H1 (cell line): ENCODE data around the gene TRIM39. TPM values are rescaled to one million over a fixed set of nuclear protein-coding genes. Genes with fewer than 3 reads are reported as not detected.
"Not testable (repeated sequence)": the region's sequence is repeated elsewhere in the genome, so short reads cannot be mapped to it uniquely, and the experiment has no call there.

Experiments used
- CTCF ChIA-PET: fragments of 300-600 bp; sonication (Branson Sonifier 250); formaldehyde crosslinking; loops from one replicate; lab custom pipeline; 2021; ENCODE audit not compliant: partially characterized antibody; lab: Charles Lee
- POLR2A ChIA-PET: fragments of 300-600 bp; sonication (Branson Sonifier 250); formaldehyde crosslinking; loops from one replicate; lab custom pipeline; 2021; ENCODE audit warnings: inconsistent platforms; ENCODE audit not compliant: partially characterized antibody; lab: Charles Lee
- DNase-seq, 2 experiments: peaks; one replicate each; pipeline versions ENCODE4 v3.0.0 to v3.0.0-alpha.2; 2010 to 2022; ENCODE audit warnings: low spot score in 2 of 2, low read depth in 1 of 2, mixed read lengths in 1 of 2
- FAIRE-seq: peaks from 2 replicates; lab custom pipeline; 2011; peaks lifted over from hg19 to GRCh38; lab: Jason Lieb, UNC
- H2AFZ ChIP-seq: 2 replicates; pipeline ENCODE4 v1.8.1; 2012; ENCODE audit warnings: low read length, inconsistent platforms
- H2AK5ac ChIP-seq: 2 replicates; pipeline ENCODE4 v1.6.1; 2013; ENCODE audit warnings: low read depth, low read length
- H2BK120ac ChIP-seq: replicated peaks from 2 replicates; pipeline ENCODE3; 2013; ENCODE audit warnings: low read depth, low read length, inconsistent platforms
- H2BK12ac ChIP-seq: 2 replicates; pipeline ENCODE4 v1.6.1; 2013; ENCODE audit warnings: low read depth, low read length
- H2BK15ac ChIP-seq: 2 replicates; pipeline ENCODE4 v1.6.1; 2013; ENCODE audit warnings: low read length
- H2BK20ac ChIP-seq: 2 replicates; pipeline ENCODE4 v1.6.1; 2013; ENCODE audit warnings: low read length
- H2BK5ac ChIP-seq: 2 replicates; pipeline ENCODE4 v1.6.1; 2013; ENCODE audit warnings: low read depth, low read length
- H3K14ac ChIP-seq: 2 replicates; pipeline ENCODE4 v1.6.1; 2013; ENCODE audit warnings: inconsistent platforms; ENCODE audit not compliant: insufficient read length
- H3K18ac ChIP-seq: 2 replicates; pipeline ENCODE4 v1.6.1; 2013; ENCODE audit warnings: low read length; ENCODE audit errors: extremely low read depth
- H3K23ac ChIP-seq: 2 replicates; pipeline ENCODE4 v1.6.1; 2013; ENCODE audit warnings: inconsistent platforms; ENCODE audit not compliant: insufficient read length
- H3K23me2 ChIP-seq: 2 replicates; pipeline ENCODE4 v1.6.1; 2013; ENCODE audit warnings: low read depth, low read length
- H3K27ac ChIP-seq: 2 replicates; pipeline ENCODE4 v1.6.1; 2011; ENCODE audit warnings: low read depth, low read length, inconsistent platforms
- H3K27me3 ChIP-seq, 4 experiments: replicated peaks in 1 of 4; 1 replicate in 1 of 4; 2 replicates in 3 of 4; pipeline versions ENCODE4 v1.6.1 to v1.8.1; 2011 to 2013; ENCODE audit warnings: low read length in 3 of 4, mild to moderate bottlenecking in 3 of 4, inconsistent platforms in 2 of 4, mixed read lengths in 2 of 4, moderate library complexity in 1 of 4; ENCODE audit not compliant: control insufficient read depth in 3 of 4, insufficient read depth in 3 of 4; ENCODE audit errors: extremely low read depth in 1 of 4
- H3K36me3 ChIP-seq, 4 experiments: 2 replicates each; pipeline versions ENCODE4 v1.6.1 to v1.8.1; 2011 to 2013; ENCODE audit warnings: mild to moderate bottlenecking in 4 of 4, low read length in 3 of 4, moderate library complexity in 2 of 4, control low read depth in 1 of 4, inconsistent platforms in 1 of 4; ENCODE audit not compliant: insufficient read depth in 4 of 4, control insufficient read depth in 2 of 4
- H3K4ac ChIP-seq: replicated peaks from 2 replicates; pipeline ENCODE3; 2013; ENCODE audit warnings: low read length, low read depth, mixed read lengths, inconsistent platforms; ENCODE audit not compliant: insufficient read length
- H3K4me1 ChIP-seq, 4 experiments: replicated peaks in 1 of 4; 1 replicate in 1 of 4; 2 replicates in 3 of 4; pipeline versions ENCODE4 v1.6.1 to v1.8.1; 2011 to 2013; ENCODE audit warnings: low read length in 3 of 4, inconsistent platforms in 2 of 4, mixed read lengths in 1 of 4; ENCODE audit not compliant: insufficient read depth in 4 of 4, control insufficient read depth in 3 of 4
- H3K4me2 ChIP-seq, 2 experiments: 2 replicates each; pipeline versions ENCODE4 v1.6.1 to v1.8.1; 2011 to 2013; ENCODE audit warnings: low read depth in 2 of 2, low read length in 2 of 2, control low read depth in 1 of 2, inconsistent platforms in 1 of 2, mild to moderate bottlenecking in 1 of 2; ENCODE audit not compliant: insufficient read depth in 1 of 2
- H3K4me3 ChIP-seq, 4 experiments: fragments of 200-600, 300-600 bp in 1 of 4; sonication (generic), shearing (Covaris generic), sonication (Bioruptor Twin) in 1 of 4; 2 replicates each; pipeline versions ENCODE4 v1.5.1 to v1.8.1; 2011 to 2016; ENCODE audit warnings: low read length in 4 of 4, low read depth in 3 of 4, control low read depth in 2 of 4, inconsistent platforms in 2 of 4, mild to moderate bottlenecking in 2 of 4, mixed read lengths in 1 of 4, moderate library complexity in 1 of 4; ENCODE audit not compliant: insufficient read depth in 2 of 4; ENCODE audit errors: extremely low read depth in 1 of 4
- H3K56ac ChIP-seq: replicated peaks from 2 replicates; pipeline ENCODE3; 2013; ENCODE audit warnings: low read depth, mild to moderate bottlenecking, mixed read lengths, low read length, inconsistent platforms; ENCODE audit not compliant: insufficient read length
- H3K79me1 ChIP-seq: 2 replicates; pipeline ENCODE4 v1.6.1; 2013; ENCODE audit warnings: low read depth, low read length, control low read depth
- H3K79me2 ChIP-seq, 2 experiments: 2 replicates each; pipeline versions ENCODE4 v1.6.1 to v1.8.1; 2012 to 2013; ENCODE audit warnings: low read length in 2 of 2, mild to moderate bottlenecking in 2 of 2, inconsistent platforms in 1 of 2; ENCODE audit not compliant: insufficient read depth in 2 of 2, control insufficient read depth in 1 of 2
- H3K9ac ChIP-seq, 4 experiments: replicated peaks in 1 of 4; 1 replicate in 1 of 4; 2 replicates in 3 of 4; pipeline versions ENCODE4 v1.6.1 to v1.8.1; 2011 to 2013; ENCODE audit warnings: low read depth in 3 of 4, low read length in 3 of 4, control low read depth in 2 of 4, mild to moderate bottlenecking in 2 of 4, moderate library complexity in 2 of 4, inconsistent platforms in 1 of 4; ENCODE audit errors: extremely low read depth in 1 of 4
- H3K9me3 ChIP-seq, 2 experiments: 2 replicates each; pipeline versions ENCODE4 v1.6.1 to v1.8.1; 2012 to 2013; ENCODE audit warnings: mild to moderate bottlenecking in 2 of 2, moderate library complexity in 2 of 2, control low read depth in 1 of 2, inconsistent platforms in 1 of 2, low read depth in 1 of 2, low read length in 1 of 2, mixed read lengths in 1 of 2; ENCODE audit not compliant: insufficient read depth in 2 of 2
- H4K20me1 ChIP-seq, 2 experiments: replicated peaks in 1 of 2; 2 replicates each; pipeline versions ENCODE3 to v1.8.1; 2011 to 2013; ENCODE audit warnings: inconsistent platforms in 2 of 2, low read length in 2 of 2, mild to moderate bottlenecking in 1 of 2; ENCODE audit not compliant: insufficient read depth in 2 of 2, control insufficient read depth in 1 of 2
- H4K5ac ChIP-seq: 2 replicates; pipeline ENCODE4 v1.6.1; 2013; ENCODE audit warnings: low read length, low read depth, mixed read lengths, inconsistent platforms; ENCODE audit not compliant: insufficient read length
- H4K8ac ChIP-seq: 2 replicates; pipeline ENCODE4 v1.8.0; 2013; ENCODE audit warnings: mild to moderate bottlenecking, moderate library complexity, low read length, inconsistent platforms; ENCODE audit not compliant: insufficient read depth; ENCODE audit errors: extremely low read depth
- H4K91ac ChIP-seq: replicated peaks from 2 replicates; pipeline ENCODE3; 2013; ENCODE audit warnings: low read length, mixed read lengths, inconsistent platforms; ENCODE audit not compliant: insufficient read length
- WGBS, 2 experiments: shearing (Covaris generic) in 1 of 2; methylation state at CpG; one replicate each; pipeline versions ENCODE4 v1.1.6 to v1.1.7; 2013 to 2015; ENCODE audit warnings: low lambda C conversion rate in 2 of 2, mixed read lengths in 2 of 2, inconsistent platforms in 1 of 2, low coverage in 1 of 2, missing lambda C conversion rate in 1 of 2; ENCODE audit not compliant: insufficient replicate concordance in 2 of 2, insufficient coverage in 1 of 2, insufficient read length in 1 of 2; ENCODE audit errors: extremely low coverage in 1 of 2, missing lambda C conversion rate in 1 of 2; 5-methylcytosine and 5-hydroxymethylcytosine counted together
- polyA plus RNA-seq, 7 experiments: library from polyadenylated mRNA; depleted of rRNA in 3 of 7; stranded (reverse) in 5 of 7; unstranded in 2 of 7; fragments of >200 nt in 5 of 7; fragments of 200-250 nt in 2 of 7; gene quantifications; 1 replicate in 5 of 7; 2 replicates in 1 of 7; 4 replicates in 1 of 7; pipeline versions ENCODE4 v1.2.1 to v1.2.3, GENCODE V29; 2011 to 2013; ENCODE audit warnings: missing spikeins in 2 of 7, mixed read lengths in 2 of 7
- total RNA-seq: library from RNA; stranded (reverse); fragmentation: NEBNext Ultra II Directional; extraction: Animal tissue kit (Norgen Biotek cat#: 25700); gene quantifications from 2 replicates; pipeline ENCODE4 v1.2.1, GENCODE V29; 2021

The TRIM39 gene
- total and polyA plus RNA-seq, 2 of the 8 experiments (the other 6 are each of a cell fraction or from before 2014, with no cell fraction given), result 7.3 to 26.1 TPM

- H3K9ac ChIP-seq, H3K4me2 ChIP-seq, H4K20me1 ChIP-seq, H3K23ac ChIP-seq, H2BK12ac ChIP-seq, H3K27ac ChIP-seq, H3K4me3 ChIP-seq, H3K14ac ChIP-seq, H3K79me1 ChIP-seq, H2BK15ac ChIP-seq, H3K79me2 ChIP-seq, H3K27me3 ChIP-seq, H3K4me1 ChIP-seq, FAIRE-seq, DNase-seq, H4K5ac ChIP-seq, H4K8ac ChIP-seq, H3K36me3 ChIP-seq, H3K56ac ChIP-seq, H2BK120ac ChIP-seq, H4K91ac ChIP-seq, H3K23me2 ChIP-seq, H2AK5ac ChIP-seq, H3K9me3 ChIP-seq, H3K4ac ChIP-seq, POLR2A ChIA-PET, H2BK20ac ChIP-seq, H3K18ac ChIP-seq, H2BK5ac ChIP-seq, H2AFZ ChIP-seq: not testable (repeated sequence)
- CTCF ChIA-PET, result interaction anchor here (0.7 to 5.8 kb wide), 4 partner anchors 11 to 243 kb away, joined by 3 to 32 read pairs (median 4); no protein-coding TSS in a partner anchor
- 53% methylated on average over 1 of the region's 1 CpG; no CpG with 5 or more reads in 1 of the 2 experiments for WGBS, 2 experiments
Observed at GRCh38 chr6:30369280-30369679, 42.6 kb downstream of the TRIM39 start.
